ENCODE measurements around the gene FBXW8.

Gene FBXW8

GRCh38 chr12:116990329-116990728, 79.6 kb downstream of the FBXW8 start:
- no peak for TF ChIP-seq CTCF (IDR thresholded peaks at IDR 0.05; ENCODE audit: low read depth, low read length, missing control alignments)
- no peak overlapping the region for H3K4me3 ChIP-seq (replicated peaks; ENCODE audit: low read depth, low read length)

GRCh38 chr12:116990971-116991966, 80.5 kb downstream of the FBXW8 start:
- TF ChIP-seq CTCF (IDR thresholded peaks at IDR 0.05; ENCODE audit: low read depth, low read length, missing control alignments), result no peak
- DNase-seq (ENCODE audit: extremely low read depth, low read depth), result no peak
- H3K4me3 ChIP-seq (replicated peaks; ENCODE audit: low read depth, low read length), result no peak overlapping the region

More at GRCh38 chr12:116990329-116990728, 79.6 kb downstream of the FBXW8 start:
- DNase-seq (ENCODE audit: extremely low read depth, low read depth), result no peak

GRCh38 chr12:116996093-116996492, 85.3 kb downstream of the FBXW8 start:
- TF ChIP-seq CTCF (IDR thresholded peaks at IDR 0.05; ENCODE audit: low read depth, low read length, missing control alignments), result no peak
- no peak overlapping the region for H3K4me3 ChIP-seq (replicated peaks; ENCODE audit: low read depth, low read length)
- no peak for DNase-seq (ENCODE audit: extremely low read depth, low read depth)

- DNase-seq (ENCODE audit: extremely low read depth, low read depth), result no peak
- no peak overlapping the region for H3K4me3 ChIP-seq (replicated peaks; ENCODE audit: low read depth, low read length)
- TF ChIP-seq CTCF (IDR thresholded peaks at IDR 0.05; ENCODE audit: low read depth, low read length, missing control alignments), result no peak
Observed at GRCh38 chr12:116996621-116997020, 85.9 kb downstream of the FBXW8 start.

GRCh38 chr12:116999066-116999465, 88.3 kb downstream of the FBXW8 start:
- TF ChIP-seq CTCF (IDR thresholded peaks at IDR 0.05; ENCODE audit: low read depth, low read length, missing control alignments), result no peak
- no peak overlapping the region for H3K4me3 ChIP-seq (replicated peaks; ENCODE audit: low read depth, low read length)
- no peak for DNase-seq (ENCODE audit: extremely low read depth, low read depth)

- no peak for DNase-seq (ENCODE audit: extremely low read depth, low read depth)
- no peak overlapping the region for H3K4me3 ChIP-seq (replicated peaks; ENCODE audit: low read depth, low read length)
- TF ChIP-seq CTCF (IDR thresholded peaks at IDR 0.05; ENCODE audit: low read depth, low read length, missing control alignments), result no peak
Observed at GRCh38 chr12:117000316-117000715, 89.6 kb downstream of the FBXW8 start.
